Calu3 (cell line): ENCODE data around the gene UVRAG. TPM values are rescaled to one million over a fixed set of nuclear protein-coding genes. Genes with fewer than 3 reads are reported as not detected.

Experiments
- BruUV-seq: library from RNA; stranded (reverse); fragments of 400-500 nt; replicated peaks from 2 replicates; lab custom pipeline; 2021; lab: Mats Ljungman, UMichigan
- CTCF ChIA-PET: fragments of 300-600 bp; sonication (Branson Sonifier 250); formaldehyde crosslinking; loops from one replicate; lab custom pipeline; 2022; ENCODE audit warnings: antibody characterized with exemption; lab: Charles Lee
- DNase-seq: peaks from one replicate; pipeline ENCODE4 v3.0.0; 2022
- H3K27ac Mint-ChIP-seq: one replicate; pipeline ENCODE4 v1.8.0; 2022; ENCODE audit warnings: mixed read lengths; ENCODE audit not compliant: unreplicated experiment
- H3K27me3 Mint-ChIP-seq: one replicate; pipeline ENCODE4 v1.8.0; 2022; ENCODE audit warnings: mixed read lengths; ENCODE audit not compliant: unreplicated experiment
- H3K36me3 Mint-ChIP-seq: one replicate; pipeline ENCODE4 v1.8.0; 2022; ENCODE audit warnings: mild to moderate bottlenecking, moderate library complexity, mixed read lengths; ENCODE audit not compliant: insufficient read depth, unreplicated experiment
- H3K4me1 Mint-ChIP-seq: one replicate; pipeline ENCODE4 v1.8.0; 2022; ENCODE audit warnings: mild to moderate bottlenecking, low read depth, mixed read lengths; ENCODE audit not compliant: unreplicated experiment
- H3K4me3 Mint-ChIP-seq: one replicate; pipeline ENCODE4 v1.8.0; 2022; ENCODE audit warnings: mild to moderate bottlenecking, low read depth, moderate library complexity, mixed read lengths; ENCODE audit not compliant: unreplicated experiment
- H3K9me3 Mint-ChIP-seq: one replicate; pipeline ENCODE4 v1.8.0; 2022; ENCODE audit warnings: low read depth, mixed read lengths; ENCODE audit not compliant: unreplicated experiment
- intact Hi-C: fragments of 100-400 bp; cut with micrococcal nuclease; formaldehyde crosslinking; loops from one replicate; pipeline ENCODE4 v1.10.0; 2022; ENCODE audit not compliant: unreplicated experiment
- total RNA-seq: library from RNA; stranded (reverse); gene quantifications from 2 replicates; pipeline ENCODE4 v1.2.3, GENCODE V29; 2022
- TF ChIP-seq, protein P1 (sequence below): fragments of 200-600 bp; IDR thresholded peaks from one replicate; pipeline ENCODE4 v1.8.0; 2022; ENCODE audit warnings: antibody characterized with exemption; ENCODE audit not compliant: unreplicated experiment

UVRAG gene
- total RNA-seq, 1 experiment from 2014 or later, result 18.5 TPM

GRCh38 chr11:75778962-75779361, 36.0 kb upstream of the UVRAG start:
- intact Hi-C loops, result no loop called here
- Mint-ChIP-seq H3K27me3 (no peaks in the 10 kb centered on the region), H3K27ac (no peak overlapping the region), H3K4me1 (peaks cover 12% of the 10 kb centered on the region), H3K36me3 (no peaks in the 10 kb centered on the region), H3K4me3 (no peak overlapping the region), H3K9me3 (no peaks in the 10 kb centered on the region)
- CTCF ChIA-PET, result no interaction called here
- no TSS peak for BruUV-seq
- TF ChIP-seq, protein P1, sequence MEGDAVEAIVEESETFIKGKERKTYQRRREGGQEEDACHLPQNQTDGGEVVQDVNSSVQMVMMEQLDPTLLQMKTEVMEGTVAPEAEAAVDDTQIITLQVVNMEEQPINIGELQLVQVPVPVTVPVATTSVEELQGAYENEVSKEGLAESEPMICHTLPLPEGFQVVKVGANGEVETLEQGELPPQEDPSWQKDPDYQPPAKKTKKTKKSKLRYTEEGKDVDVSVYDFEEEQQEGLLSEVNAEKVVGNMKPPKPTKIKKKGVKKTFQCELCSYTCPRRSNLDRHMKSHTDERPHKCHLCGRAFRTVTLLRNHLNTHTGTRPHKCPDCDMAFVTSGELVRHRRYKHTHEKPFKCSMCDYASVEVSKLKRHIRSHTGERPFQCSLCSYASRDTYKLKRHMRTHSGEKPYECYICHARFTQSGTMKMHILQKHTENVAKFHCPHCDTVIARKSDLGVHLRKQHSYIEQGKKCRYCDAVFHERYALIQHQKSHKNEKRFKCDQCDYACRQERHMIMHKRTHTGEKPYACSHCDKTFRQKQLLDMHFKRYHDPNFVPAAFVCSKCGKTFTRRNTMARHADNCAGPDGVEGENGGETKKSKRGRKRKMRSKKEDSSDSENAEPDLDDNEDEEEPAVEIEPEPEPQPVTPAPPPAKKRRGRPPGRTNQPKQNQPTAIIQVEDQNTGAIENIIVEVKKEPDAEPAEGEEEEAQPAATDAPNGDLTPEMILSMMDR, result no peak
- DNase-seq, result no peak

GRCh38 chr11:75779960-75780359, 35.0 kb upstream of the UVRAG start:
- intact Hi-C loops, result no loop called here
- Mint-ChIP-seq H3K36me3 (no peaks in the 10 kb centered on the region), H3K27ac (no peak overlapping the region), H3K4me3 (no peak overlapping the region), H3K4me1 (peaks cover 11% of the 10 kb centered on the region), H3K27me3 (no peaks in the 10 kb centered on the region), H3K9me3 (no peaks in the 10 kb centered on the region)
- DNase-seq, result no peak
- TF ChIP-seq, protein P1, result no peak
- CTCF ChIA-PET, result no interaction called here
- no TSS peak for BruUV-seq

GRCh38 chr11:75780888-75781287, 34.1 kb upstream of the UVRAG start:
- Mint-ChIP-seq H3K4me3 (no peak overlapping the region), H3K27me3 (no peaks in the 10 kb centered on the region), H3K36me3 (peaks cover under 1% of the 10 kb centered on the region), H3K27ac (no peak overlapping the region), H3K9me3 (no peaks in the 10 kb centered on the region), H3K4me1 (peaks cover 16% of the 10 kb centered on the region)
- intact Hi-C loops, result no loop called here
- TF ChIP-seq, protein P1, result no peak
- no TSS peak for BruUV-seq
- no peak for DNase-seq
- CTCF ChIA-PET, result interaction anchor here (0.6 kb wide), 1 partner anchor 21 kb away, joined by 3 read pairs; no protein-coding TSS in a partner anchor

GRCh38 chr11:75781296-75781695, 33.7 kb upstream of the UVRAG start:
- H3K27ac Mint-ChIP-seq, result no peak overlapping the region
- no peaks in the 10 kb centered on the region for H3K27me3 Mint-ChIP-seq
- no peaks in the 10 kb centered on the region for H3K9me3 Mint-ChIP-seq
- intact Hi-C loops, result no loop called here
- H3K4me1 Mint-ChIP-seq, result peaks cover 20% of the 10 kb centered on the region
- BruUV-seq, result no TSS peak
- CTCF ChIA-PET, result interaction anchor here (0.6 kb wide), 1 partner anchor 21 kb away, joined by 3 read pairs; no protein-coding TSS in a partner anchor
- no peak for DNase-seq
- TF ChIP-seq, protein P1, result no peak
- peaks cover 5% of the 10 kb centered on the region for H3K36me3 Mint-ChIP-seq
- no peak overlapping the region for H3K4me3 Mint-ChIP-seq
